ENCODE data around the gene ACTR6.
"Not testable (repeated sequence)": the region's sequence is repeated elsewhere in the genome, so short reads cannot be mapped to it uniquely, and the experiment has no call there.

ACTR6 gene

GRCh38 chr12:100187857-100188519 is 12.6 kb upstream of the ACTR6 start:
- Histone ChIP-seq H3K27me3 (ENCODE audit: control insufficient read depth, insufficient read depth, low read length) (no peaks in the 10 kb centered on the region), H2AFZ (no peak overlapping the region), H3K4me2 (ENCODE audit: low read length) (no peak overlapping the region), H3K79me2 (peaks cover 4% of the 10 kb centered on the region), H3K36me3 (ENCODE audit: control insufficient read depth, insufficient read depth, low read length) (no peaks in the 10 kb centered on the region), H3K4me1 (no peaks in the 10 kb centered on the region), H3K9me3 (ENCODE audit: control insufficient read depth, low read length) (no peaks in the 10 kb centered on the region), H3K4me3 (ENCODE audit: low read depth, low read length) (no peak overlapping the region), H3K27ac (no peak overlapping the region), H3K9ac (no peak overlapping the region)
- no peak for TF ChIP-seq CTCF (IDR thresholded peaks at IDR 0.05)

- H3K4me3 ChIP-seq (ENCODE audit: low read depth, low read length); H3K4me1 ChIP-seq; H3K9me3 ChIP-seq (ENCODE audit: control insufficient read depth, low read length); H3K27me3 ChIP-seq (ENCODE audit: control insufficient read depth, insufficient read depth, low read length); H2AFZ ChIP-seq; H3K4me2 ChIP-seq (ENCODE audit: low read length); H3K27ac ChIP-seq; H3K9ac ChIP-seq; H3K79me2 ChIP-seq; H3K36me3 ChIP-seq (ENCODE audit: control insufficient read depth, insufficient read depth, low read length): not testable (repeated sequence)
Observed at GRCh38 chr12:100188888-100189635, 11.6 kb upstream of the ACTR6 start.

GRCh38 chr12:100189636-100190394 is 10.8 kb upstream of the ACTR6 start:
- Histone ChIP-seq H3K4me1 (no peaks in the 10 kb centered on the region), H3K79me2 (peaks cover 4% of the 10 kb centered on the region), H3K4me3 (ENCODE audit: low read depth, low read length) (no peak overlapping the region), H3K9me3 (ENCODE audit: control insufficient read depth, low read length) (no peaks in the 10 kb centered on the region), H3K27ac (no peak overlapping the region), H2AFZ (no peak overlapping the region), H3K36me3 (ENCODE audit: control insufficient read depth, insufficient read depth, low read length) (no peaks in the 10 kb centered on the region), H3K9ac (no peak overlapping the region), H3K27me3 (ENCODE audit: control insufficient read depth, insufficient read depth, low read length) (no peaks in the 10 kb centered on the region), H3K4me2 (ENCODE audit: low read length) (no peak overlapping the region)
- no peak for TF ChIP-seq CTCF (IDR thresholded peaks at IDR 0.05)

- no peak for TF ChIP-seq CTCF (IDR thresholded peaks at IDR 0.05)
- Histone ChIP-seq H2AFZ (no peak overlapping the region), H3K4me3 (ENCODE audit: low read depth, low read length) (no peak overlapping the region), H3K36me3 (ENCODE audit: control insufficient read depth, insufficient read depth, low read length) (no peaks in the 10 kb centered on the region), H3K27ac (no peak overlapping the region), H3K79me2 (peaks cover 4% of the 10 kb centered on the region), H3K9ac (no peak overlapping the region), H3K9me3 (ENCODE audit: control insufficient read depth, low read length) (no peaks in the 10 kb centered on the region), H3K4me2 (ENCODE audit: low read length) (no peak overlapping the region), H3K4me1 (no peaks in the 10 kb centered on the region), H3K27me3 (ENCODE audit: control insufficient read depth, insufficient read depth, low read length) (no peaks in the 10 kb centered on the region)
Observed at GRCh38 chr12:100193085-100193484, 7.5 kb upstream of the ACTR6 start.

GRCh38 chr12:100197486-100197885 is 3.1 kb upstream of the ACTR6 start:
- no peak for TF ChIP-seq CTCF (IDR thresholded peaks at IDR 0.05)
- H3K4me3 ChIP-seq (ENCODE audit: low read depth, low read length), result no peak overlapping the region
- H3K27me3 ChIP-seq (ENCODE audit: control insufficient read depth, insufficient read depth, low read length), result no peaks in the 10 kb centered on the region

More at GRCh38 chr12:100197486-100197885, 3.1 kb upstream of the ACTR6 start:
- Histone ChIP-seq H3K79me2 (peaks cover 18% of the 10 kb centered on the region), H3K4me1 (peaks cover 4% of the 10 kb centered on the region), H3K9ac (no peak overlapping the region), H2AFZ (no peak overlapping the region), H3K9me3 (ENCODE audit: control insufficient read depth, low read length) (no peaks in the 10 kb centered on the region), H3K4me2 (ENCODE audit: low read length) (no peak overlapping the region), H3K27ac (no peak overlapping the region), H3K36me3 (ENCODE audit: control insufficient read depth, insufficient read depth, low read length) (no peaks in the 10 kb centered on the region)
